Measurements from ENCODE around the gene TMC8.

Gene TMC8

DNA sequence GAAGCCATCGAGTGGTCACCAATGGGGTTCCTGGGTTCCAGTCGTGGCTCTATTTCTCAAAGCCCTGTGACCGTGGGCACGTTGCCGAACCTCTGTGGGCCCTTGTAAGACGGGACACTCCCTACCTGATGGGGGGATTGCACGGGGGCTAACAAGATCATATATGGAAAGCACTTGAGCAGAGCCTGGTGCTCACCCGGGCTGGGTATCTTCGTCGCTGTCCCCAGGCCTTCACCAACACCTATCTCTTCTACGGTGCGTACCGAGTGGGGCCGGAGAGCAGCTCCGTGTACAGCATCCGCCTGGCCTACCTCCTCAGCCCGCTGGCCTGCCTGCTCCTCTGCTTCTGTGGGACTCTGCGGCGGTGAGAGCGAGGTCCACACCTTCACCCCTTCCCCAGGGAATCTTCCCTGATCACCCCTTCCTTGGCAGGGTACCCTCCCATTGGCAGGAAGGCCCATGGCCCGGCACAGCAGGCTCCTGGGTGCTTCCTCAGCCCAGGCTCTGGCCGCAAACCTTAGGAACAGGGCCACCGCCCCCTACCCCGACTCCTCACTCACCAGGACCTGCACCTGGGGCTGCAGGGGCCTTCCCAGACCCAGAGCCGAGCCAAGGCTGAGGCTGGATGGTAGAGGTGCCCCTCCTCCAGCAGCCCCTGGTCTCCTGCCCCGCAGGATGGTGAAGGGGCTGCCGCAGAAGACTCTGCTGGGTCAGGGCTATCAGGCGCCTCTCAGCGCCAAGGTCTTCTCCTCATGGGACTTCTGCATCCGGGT is 2.8 kb downstream of the TMC8 start:
- DNase-seq (ENCODE audit: low read depth) = no peak
- H3K4me3 ChIP-seq (ENCODE audit: low read depth, low read length) = no peak overlapping the region
- TF ChIP-seq, protein P1, sequence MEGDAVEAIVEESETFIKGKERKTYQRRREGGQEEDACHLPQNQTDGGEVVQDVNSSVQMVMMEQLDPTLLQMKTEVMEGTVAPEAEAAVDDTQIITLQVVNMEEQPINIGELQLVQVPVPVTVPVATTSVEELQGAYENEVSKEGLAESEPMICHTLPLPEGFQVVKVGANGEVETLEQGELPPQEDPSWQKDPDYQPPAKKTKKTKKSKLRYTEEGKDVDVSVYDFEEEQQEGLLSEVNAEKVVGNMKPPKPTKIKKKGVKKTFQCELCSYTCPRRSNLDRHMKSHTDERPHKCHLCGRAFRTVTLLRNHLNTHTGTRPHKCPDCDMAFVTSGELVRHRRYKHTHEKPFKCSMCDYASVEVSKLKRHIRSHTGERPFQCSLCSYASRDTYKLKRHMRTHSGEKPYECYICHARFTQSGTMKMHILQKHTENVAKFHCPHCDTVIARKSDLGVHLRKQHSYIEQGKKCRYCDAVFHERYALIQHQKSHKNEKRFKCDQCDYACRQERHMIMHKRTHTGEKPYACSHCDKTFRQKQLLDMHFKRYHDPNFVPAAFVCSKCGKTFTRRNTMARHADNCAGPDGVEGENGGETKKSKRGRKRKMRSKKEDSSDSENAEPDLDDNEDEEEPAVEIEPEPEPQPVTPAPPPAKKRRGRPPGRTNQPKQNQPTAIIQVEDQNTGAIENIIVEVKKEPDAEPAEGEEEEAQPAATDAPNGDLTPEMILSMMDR (conservative IDR thresholded peaks at IDR 0.05; ENCODE audit: low read depth, low read length) = no peak

DNA sequence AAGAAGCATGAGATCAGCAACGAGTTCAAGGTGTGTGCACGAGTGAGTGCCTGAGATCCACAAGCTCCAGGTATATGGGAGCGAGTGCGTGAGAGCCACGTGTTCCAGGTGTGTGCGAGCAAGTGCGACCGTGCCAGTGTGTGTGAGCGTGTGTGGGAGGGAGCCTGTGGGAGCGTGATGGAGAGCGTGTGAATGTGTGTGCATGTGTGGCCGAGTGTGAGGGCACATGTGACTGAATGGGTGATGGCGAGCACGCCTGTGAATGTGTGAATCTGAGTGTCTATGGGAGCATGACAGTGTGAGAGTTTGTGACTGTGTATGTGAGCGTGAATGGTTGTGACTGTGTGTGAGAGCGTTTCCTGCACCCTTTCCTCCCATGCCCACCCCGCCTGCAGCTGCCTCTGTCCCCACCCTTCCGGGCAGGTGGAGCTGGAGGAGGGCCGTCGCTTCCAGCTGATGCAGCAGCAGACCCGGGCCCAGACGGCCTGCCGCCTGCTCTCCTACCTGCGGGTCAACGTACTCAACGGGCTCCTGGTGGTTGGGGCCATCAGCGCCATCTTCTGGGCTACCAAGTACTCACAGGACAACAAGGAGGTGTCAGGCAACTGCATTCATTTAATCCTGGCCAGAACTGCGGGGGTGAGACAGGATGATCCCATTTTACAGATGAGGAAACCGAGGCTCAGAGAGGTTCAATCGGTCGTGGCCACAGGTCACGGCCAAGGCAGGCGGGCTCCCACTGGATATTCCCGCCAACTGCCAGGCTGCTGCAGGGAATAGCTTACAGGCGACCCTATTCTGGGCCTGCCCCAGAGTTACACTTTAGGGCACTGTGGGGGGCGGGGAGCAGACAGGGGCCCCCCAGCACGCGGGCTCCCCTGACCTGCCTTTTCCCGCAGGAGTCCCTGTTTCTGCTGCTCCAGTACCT is 3.7 kb downstream of the TMC8 start:
- peak; percentile 63 for DNase-seq (ENCODE audit: low read depth)
- TF ChIP-seq, protein P1 (conservative IDR thresholded peaks at IDR 0.05; ENCODE audit: low read depth, low read length) = peak; percentile 78
- no peak overlapping the region for H3K4me3 ChIP-seq (ENCODE audit: low read depth, low read length)

DNA sequence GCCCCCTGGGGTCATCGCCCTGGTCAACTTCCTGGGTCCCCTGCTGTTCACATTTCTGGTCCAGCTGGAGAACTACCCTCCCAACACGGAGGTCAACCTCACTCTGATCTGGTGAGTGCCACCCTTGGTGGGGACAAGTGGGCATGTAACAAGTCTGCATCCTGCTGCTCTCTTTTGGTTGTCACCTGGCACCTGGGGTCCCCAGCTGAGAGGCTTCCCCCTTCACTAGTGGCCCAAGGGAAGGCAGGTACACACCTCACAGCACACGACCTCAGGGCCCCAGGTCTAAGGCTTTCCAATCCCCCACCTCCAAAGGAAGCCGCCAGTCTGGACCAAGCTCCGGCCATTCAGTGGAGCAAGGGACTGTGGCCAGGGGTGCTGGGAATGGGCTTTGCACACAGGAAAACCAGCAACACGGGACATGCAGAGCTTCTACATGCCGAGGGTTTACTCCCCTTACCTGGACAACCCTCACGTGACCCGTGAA is 4.4 kb downstream of the TMC8 start:
- no peak overlapping the region for H3K4me3 ChIP-seq (ENCODE audit: low read depth, low read length)
- TF ChIP-seq, protein P1 (conservative IDR thresholded peaks at IDR 0.05; ENCODE audit: low read depth, low read length) = no peak

DNA sequence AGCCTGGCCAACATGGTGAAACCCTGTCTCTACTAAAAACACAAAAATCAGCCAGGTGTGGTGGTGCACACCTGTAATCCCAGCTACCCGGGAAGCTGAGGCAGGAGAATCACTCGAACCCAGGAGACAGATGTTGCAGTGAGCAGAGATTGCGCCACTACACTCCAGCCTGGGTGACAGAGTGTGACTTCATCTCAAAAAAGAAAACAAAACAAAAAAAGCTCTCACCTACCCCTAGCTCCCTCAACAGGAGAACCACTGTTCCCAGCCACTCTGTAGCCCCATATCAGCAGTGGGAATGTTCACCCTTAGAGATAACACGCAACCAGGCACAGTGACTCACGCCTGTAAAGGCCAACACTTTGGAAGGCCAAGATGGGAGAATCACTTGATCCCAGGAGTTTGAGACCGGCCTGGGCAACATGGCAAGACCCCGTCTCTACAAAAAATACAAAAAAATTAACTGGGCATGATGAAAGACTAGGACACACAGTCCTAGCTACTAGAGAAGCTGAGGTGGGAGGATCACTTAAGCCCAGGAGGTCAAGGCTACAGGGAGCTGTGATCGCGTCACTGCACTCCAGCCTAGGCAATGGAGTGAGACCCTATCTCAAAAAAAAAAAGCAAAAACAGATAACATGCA is 5.4 kb downstream of the TMC8 start:
- H3K4me3 ChIP-seq (ENCODE audit: low read depth, low read length) = no peak overlapping the region
- no peak for DNase-seq (ENCODE audit: low read depth)
- TF ChIP-seq, protein P1 (conservative IDR thresholded peaks at IDR 0.05; ENCODE audit: low read depth, low read length) = no peak

More for the DNA sequence above, 4.4 kb downstream of the TMC8 start:
- no peak for DNase-seq (ENCODE audit: low read depth)

DNA sequence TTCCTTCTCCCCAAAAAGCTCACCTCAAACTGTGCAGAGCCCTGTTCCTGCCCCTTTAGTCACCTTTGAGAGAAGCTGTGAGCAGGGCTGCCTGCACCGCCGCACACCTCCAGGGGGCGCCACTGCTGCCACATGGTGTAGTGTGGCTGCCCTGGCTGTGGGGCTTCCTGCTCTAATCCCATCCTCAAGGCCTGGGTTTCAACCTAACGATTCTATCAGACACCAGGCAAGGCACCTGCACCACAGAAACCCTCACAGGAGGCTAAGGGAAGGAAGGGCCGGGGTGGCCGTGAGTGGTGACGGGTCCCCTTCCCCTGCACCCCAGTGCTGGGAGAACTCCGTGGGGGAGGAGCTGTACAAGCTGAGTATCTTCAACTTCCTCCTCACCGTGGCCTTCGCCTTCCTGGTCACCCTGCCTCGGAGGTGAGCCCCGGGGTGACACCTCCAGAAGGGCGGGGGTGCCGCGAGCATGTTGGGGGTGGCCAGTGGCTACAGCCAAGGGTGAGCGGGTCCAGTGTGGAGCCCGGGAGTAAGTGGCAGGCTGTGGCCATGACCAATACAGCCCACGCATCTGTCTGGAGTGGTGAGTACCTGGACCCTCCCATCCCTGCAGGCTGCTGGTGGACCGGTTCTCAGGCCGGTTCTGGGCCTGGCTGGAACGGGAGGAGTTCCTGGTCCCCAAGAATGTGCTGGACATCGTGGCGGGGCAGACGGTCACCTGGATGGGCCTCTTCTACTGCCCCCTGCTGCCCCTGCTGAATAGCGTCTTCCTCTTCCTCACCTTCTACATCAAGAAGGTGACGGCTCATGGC is 7.0 kb downstream of the TMC8 start:
- TF ChIP-seq, protein P1 (conservative IDR thresholded peaks at IDR 0.05; ENCODE audit: low read depth, low read length) = peak; percentile 41
- no peak for DNase-seq (ENCODE audit: low read depth)
- no peak overlapping the region for H3K4me3 ChIP-seq (ENCODE audit: low read depth, low read length)
